Measurements from ENCODE around the gene MEIOSIN. TPM values are rescaled to one million over a fixed set of nuclear protein-coding genes. Genes with fewer than 3 reads are reported as not detected.

Gene MEIOSIN
- total RNA-seq, 1 donor from 2014 or later, result not detected

- DNase-seq, result no peak
- peaks cover 11% of the 10 kb centered on the region for H3K27me3 Mint-ChIP-seq (ENCODE audit: unreplicated experiment)
- no peak overlapping the region for H3K27ac Mint-ChIP-seq (ENCODE audit: unreplicated experiment)
- H3K4me1 Mint-ChIP-seq (ENCODE audit: low read depth, unreplicated experiment), result peaks cover 3% of the 10 kb centered on the region
- no peak for TF ChIP-seq CTCF (IDR thresholded peaks at IDR 0.05; ENCODE audit: partially characterized antibody, unreplicated experiment)
- no peaks in the 10 kb centered on the region for H3K36me3 Mint-ChIP-seq (ENCODE audit: unreplicated experiment)
- peak overlapping the region; percentile 69 for H3K4me3 Mint-ChIP-seq (ENCODE audit: unreplicated experiment)
- H3K9me3 Mint-ChIP-seq (ENCODE audit: unreplicated experiment), result peaks cover 5% of the 10 kb centered on the region
Measured at GRCh38 chr19:45764945-45765701, 31.9 kb downstream of the MEIOSIN start.

GRCh38 chr19:45765702-45766295 is 32.6 kb downstream of the MEIOSIN start:
- Mint-ChIP-seq H3K27ac (ENCODE audit: unreplicated experiment) (no peak overlapping the region), H3K4me3 (ENCODE audit: unreplicated experiment) (no peak overlapping the region), H3K4me1 (ENCODE audit: low read depth, unreplicated experiment) (peaks cover 3% of the 10 kb centered on the region), H3K36me3 (ENCODE audit: unreplicated experiment) (no peaks in the 10 kb centered on the region), H3K27me3 (ENCODE audit: unreplicated experiment) (peaks cover 13% of the 10 kb centered on the region), H3K9me3 (ENCODE audit: unreplicated experiment) (peaks cover 7% of the 10 kb centered on the region)
- DNase-seq, result no peak
- no peak for TF ChIP-seq CTCF (IDR thresholded peaks at IDR 0.05; ENCODE audit: partially characterized antibody, unreplicated experiment)

- Mint-ChIP-seq H3K27ac (ENCODE audit: unreplicated experiment) (no peak overlapping the region), H3K27me3 (ENCODE audit: unreplicated experiment) (peaks cover 17% of the 10 kb centered on the region), H3K4me1 (ENCODE audit: low read depth, unreplicated experiment) (peaks cover 5% of the 10 kb centered on the region), H3K4me3 (ENCODE audit: unreplicated experiment) (no peak overlapping the region), H3K9me3 (ENCODE audit: unreplicated experiment) (peaks cover 10% of the 10 kb centered on the region), H3K36me3 (ENCODE audit: unreplicated experiment) (no peaks in the 10 kb centered on the region)
- no peak for TF ChIP-seq CTCF (IDR thresholded peaks at IDR 0.05; ENCODE audit: partially characterized antibody, unreplicated experiment)
- no peak for DNase-seq
Measured at GRCh38 chr19:45766296-45766868, 33.1 kb downstream of the MEIOSIN start.

- DNase-seq, result no peak
- H3K36me3 Mint-ChIP-seq (ENCODE audit: unreplicated experiment), result no peaks in the 10 kb centered on the region
Measured at GRCh38 chr19:45766869-45767346, 33.7 kb downstream of the MEIOSIN start.

More at GRCh38 chr19:45766869-45767346, 33.7 kb downstream of the MEIOSIN start:
- TF ChIP-seq CTCF (IDR thresholded peaks at IDR 0.05; ENCODE audit: partially characterized antibody, unreplicated experiment), result no peak
- peaks cover 17% of the 10 kb centered on the region for H3K27me3 Mint-ChIP-seq (ENCODE audit: unreplicated experiment)
- peaks cover 5% of the 10 kb centered on the region for H3K4me1 Mint-ChIP-seq (ENCODE audit: low read depth, unreplicated experiment)
- peaks cover 10% of the 10 kb centered on the region for H3K9me3 Mint-ChIP-seq (ENCODE audit: unreplicated experiment)
- H3K4me3 Mint-ChIP-seq (ENCODE audit: unreplicated experiment), result peak overlapping the region; percentile 65
- H3K27ac Mint-ChIP-seq (ENCODE audit: unreplicated experiment), result no peak overlapping the region

Data from glutamatergic neuron (in vitro differentiated cells).